K562 treated with DMSO at 1 percent for 24 hours (cell line): Measurements from ENCODE around the gene NRIP1. TPM values are rescaled to one million over a fixed set of nuclear protein-coding genes. Genes with fewer than 3 reads are reported as not detected.

Source experiments
- total RNA-seq: library from RNA; unstranded; fragments of 300-600 nt; gene quantifications from 2 replicates; pipeline ENCODE4 v1.2.3, GENCODE V29; 2022; ENCODE audit warnings: low read depth; ENCODE audit not compliant: insufficient read depth

NRIP1 gene, protein sequence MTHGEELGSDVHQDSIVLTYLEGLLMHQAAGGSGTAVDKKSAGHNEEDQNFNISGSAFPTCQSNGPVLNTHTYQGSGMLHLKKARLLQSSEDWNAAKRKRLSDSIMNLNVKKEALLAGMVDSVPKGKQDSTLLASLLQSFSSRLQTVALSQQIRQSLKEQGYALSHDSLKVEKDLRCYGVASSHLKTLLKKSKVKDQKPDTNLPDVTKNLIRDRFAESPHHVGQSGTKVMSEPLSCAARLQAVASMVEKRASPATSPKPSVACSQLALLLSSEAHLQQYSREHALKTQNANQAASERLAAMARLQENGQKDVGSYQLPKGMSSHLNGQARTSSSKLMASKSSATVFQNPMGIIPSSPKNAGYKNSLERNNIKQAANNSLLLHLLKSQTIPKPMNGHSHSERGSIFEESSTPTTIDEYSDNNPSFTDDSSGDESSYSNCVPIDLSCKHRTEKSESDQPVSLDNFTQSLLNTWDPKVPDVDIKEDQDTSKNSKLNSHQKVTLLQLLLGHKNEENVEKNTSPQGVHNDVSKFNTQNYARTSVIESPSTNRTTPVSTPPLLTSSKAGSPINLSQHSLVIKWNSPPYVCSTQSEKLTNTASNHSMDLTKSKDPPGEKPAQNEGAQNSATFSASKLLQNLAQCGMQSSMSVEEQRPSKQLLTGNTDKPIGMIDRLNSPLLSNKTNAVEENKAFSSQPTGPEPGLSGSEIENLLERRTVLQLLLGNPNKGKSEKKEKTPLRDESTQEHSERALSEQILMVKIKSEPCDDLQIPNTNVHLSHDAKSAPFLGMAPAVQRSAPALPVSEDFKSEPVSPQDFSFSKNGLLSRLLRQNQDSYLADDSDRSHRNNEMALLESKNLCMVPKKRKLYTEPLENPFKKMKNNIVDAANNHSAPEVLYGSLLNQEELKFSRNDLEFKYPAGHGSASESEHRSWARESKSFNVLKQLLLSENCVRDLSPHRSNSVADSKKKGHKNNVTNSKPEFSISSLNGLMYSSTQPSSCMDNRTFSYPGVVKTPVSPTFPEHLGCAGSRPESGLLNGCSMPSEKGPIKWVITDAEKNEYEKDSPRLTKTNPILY (N-terminal part only)
- total RNA-seq, result 5.6 and 7.1 TPM in 2 replicates

DNA sequence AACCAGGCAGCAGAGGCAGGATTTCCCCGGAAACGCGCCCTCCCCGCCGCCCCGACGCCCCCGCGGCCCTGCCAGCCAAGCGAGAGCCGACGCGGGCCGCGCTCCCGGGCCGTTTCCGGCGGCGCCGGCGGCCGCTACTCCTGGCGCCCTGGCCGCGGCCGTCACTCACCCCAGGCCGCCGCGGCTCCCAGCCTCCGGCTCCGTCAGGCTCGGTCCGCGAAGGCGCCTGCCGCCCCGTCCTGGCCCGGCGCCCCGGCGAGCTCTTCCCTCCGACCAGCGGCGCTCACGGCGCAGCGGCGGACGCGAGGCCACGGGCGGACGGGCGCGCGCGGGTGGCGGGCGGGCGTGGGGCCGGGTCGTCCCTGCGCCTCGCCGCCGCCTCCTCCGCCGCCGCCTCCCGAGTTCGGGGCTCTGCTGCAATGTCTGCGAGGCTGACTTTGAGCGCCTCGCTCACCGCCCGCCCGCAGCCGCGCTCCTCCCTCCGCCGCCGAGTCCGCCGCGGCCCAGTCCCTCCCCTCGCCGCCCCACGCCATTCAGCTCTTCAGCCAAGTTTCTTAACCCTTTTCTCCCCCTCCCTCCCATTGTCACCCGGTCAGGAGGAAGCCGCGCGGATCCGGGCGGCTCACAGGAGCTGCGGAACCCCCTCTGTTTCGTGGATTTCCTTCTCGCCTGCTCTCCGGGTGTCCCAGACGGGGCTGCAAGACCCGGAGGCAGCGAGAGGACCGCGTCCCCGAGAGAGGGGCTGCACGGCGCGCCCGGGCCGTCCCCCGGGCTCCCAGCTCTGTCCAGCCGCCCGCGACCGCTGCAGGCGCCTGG is at the start of gene NRIP1:
TSS of gene NRIP1 (minus strand) at position 425 of the 816 bp plus-strand sequence. CDS start 96,808 bp downstream, outside the sequence.

